CD4-positive, CD25-positive, alpha-beta regulatory T cell (primary cell): Measurements from ENCODE around the gene SERPINA1. TPM values are rescaled to one million over a fixed set of nuclear protein-coding genes. Genes with fewer than 3 reads are reported as not detected.

Experiments used
- ATAC-seq, 2 donors: fragments of 150-1000 bp; cut with Tn5 transposase; one replicate each; pipeline ENCODE4 v1.10.0; 2021; ENCODE audit warnings: low read depth in 2 of 2, moderate number of reproducible peaks in 2 of 2, moderate library complexity in 1 of 2
- DNase-seq, 3 donors: peaks; one replicate each; pipeline versions ENCODE4 v3.0.0 to v3.0.0-alpha.2; 2012 to 2022; ENCODE audit warnings: mixed read lengths in 1 of 3
- H3K27ac ChIP-seq: one replicate; pipeline ENCODE4 v1.7.0; 2013; ENCODE audit warnings: mild to moderate bottlenecking, low read length; ENCODE audit not compliant: insufficient read depth, poor library complexity, severe bottlenecking
- H3K27me3 ChIP-seq: one replicate; pipeline ENCODE4 v1.7.0; 2013; ENCODE audit warnings: low read length; ENCODE audit not compliant: control insufficient read depth, insufficient read depth
- H3K36me3 ChIP-seq: one replicate; pipeline ENCODE4 v1.7.0; 2013; ENCODE audit warnings: mild to moderate bottlenecking, low read length, moderate library complexity; ENCODE audit not compliant: control insufficient read depth, insufficient read depth
- H3K4me1 ChIP-seq: 2 replicates; pipeline ENCODE4 v1.7.0; 2013; ENCODE audit warnings: mild to moderate bottlenecking, low read length; ENCODE audit not compliant: insufficient read depth, control insufficient read depth, poor library complexity, severe bottlenecking
- H3K4me3 ChIP-seq: one replicate; pipeline ENCODE4 v1.7.0; 2013; ENCODE audit warnings: low read depth, mild to moderate bottlenecking, low read length, moderate library complexity
- H3K9me3 ChIP-seq, 2 experiments: 1 replicate in 1 of 2; 2 replicates in 1 of 2; pipeline ENCODE4 v1.7.0; 2013; ENCODE audit warnings: low read length in 2 of 2, mild to moderate bottlenecking in 1 of 2, moderate library complexity in 1 of 2; ENCODE audit not compliant: control insufficient read depth in 2 of 2
- H3K27ac Mint-ChIP-seq, 3 donors: one replicate each; pipeline ENCODE4 v1.8.0; 2020 to 2022; ENCODE audit warnings: mild to moderate bottlenecking in 3 of 3, mixed read lengths in 3 of 3, moderate library complexity in 2 of 3
- H3K27me3 Mint-ChIP-seq: one replicate; pipeline ENCODE4 v1.8.0; 2022; ENCODE audit warnings: mild to moderate bottlenecking, mixed read lengths
- H3K36me3 Mint-ChIP-seq: one replicate; pipeline ENCODE4 v1.8.0; 2020; ENCODE audit warnings: mixed read lengths
- H3K4me1 Mint-ChIP-seq, 4 donors: one replicate each; pipeline ENCODE4 v1.8.0; 2020 to 2022; ENCODE audit warnings: mixed read lengths in 4 of 4, mild to moderate bottlenecking in 1 of 4
- H3K4me3 Mint-ChIP-seq, 4 donors: one replicate each; pipeline ENCODE4 v1.8.0; 2020 to 2022; ENCODE audit warnings: mild to moderate bottlenecking in 4 of 4, mixed read lengths in 4 of 4, moderate library complexity in 3 of 4
- H3K9me3 Mint-ChIP-seq, 7 donors: one replicate each; pipeline ENCODE4 v1.8.0; 2020 to 2022; ENCODE audit warnings: mixed read lengths in 7 of 7, mild to moderate bottlenecking in 3 of 7, moderate library complexity in 2 of 7
- polyA plus RNA-seq, 4 donors: library from polyadenylated mRNA; unstranded; fragments of 300-500 nt; fragmentation: Illumina TruSeq; gene quantifications; one replicate each; pipeline ENCODE4 v1.2.3, GENCODE V29; 2021
- total RNA-seq: library from RNA; stranded (reverse); gene quantifications from one replicate; pipeline ENCODE4 v1.2.3, GENCODE V29; 2022

Gene SERPINA1
- total and polyA plus RNA-seq, 5 donors from 2014 or later = 0.14 to 2.6 (median 0.71) TPM; not detected in 2

DNA sequence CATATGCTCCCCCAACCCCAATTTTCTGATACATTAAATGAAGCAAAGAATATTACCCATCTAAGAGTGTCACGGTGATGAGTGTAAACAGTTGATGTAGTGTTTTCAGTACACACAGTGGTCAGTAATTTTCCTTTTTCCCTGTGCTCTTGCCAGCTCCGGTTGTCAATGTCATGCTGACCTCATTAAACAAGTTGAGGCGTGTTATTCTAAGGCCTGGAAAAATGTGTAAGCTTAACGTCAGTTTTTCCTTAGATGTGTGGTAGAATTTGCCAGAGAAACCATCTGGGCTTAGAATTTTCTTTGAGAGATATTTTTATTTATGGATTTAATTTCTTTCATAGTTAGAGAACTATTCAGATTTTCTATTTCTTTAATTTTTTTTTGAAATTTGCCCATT, 53.5 kb downstream of the SERPINA1 start:
- no peaks in the 10 kb centered on the region for H3K9me3 ChIP-seq
- H3K27me3 ChIP-seq = no peaks in the 10 kb centered on the region
- H3K4me3 ChIP-seq = no peak overlapping the region
- H3K36me3 ChIP-seq = no peaks in the 10 kb centered on the region
- no peaks in the 10 kb centered on the region for H3K36me3 Mint-ChIP-seq
- H3K4me1 ChIP-seq = no peaks in the 10 kb centered on the region
- no peak overlapping the region for H3K4me3 Mint-ChIP-seq
- peaks cover 6% of the 10 kb centered on the region for H3K27me3 Mint-ChIP-seq
- no peaks in the 10 kb centered on the region for H3K4me1 Mint-ChIP-seq
- DNase-seq (no peak), ATAC-seq (no peak)
- H3K9me3 Mint-ChIP-seq = no peaks in the 10 kb centered on the region
- H3K27ac ChIP-seq = no peak overlapping the region
- H3K27ac Mint-ChIP-seq = no peak overlapping the region

DNA sequence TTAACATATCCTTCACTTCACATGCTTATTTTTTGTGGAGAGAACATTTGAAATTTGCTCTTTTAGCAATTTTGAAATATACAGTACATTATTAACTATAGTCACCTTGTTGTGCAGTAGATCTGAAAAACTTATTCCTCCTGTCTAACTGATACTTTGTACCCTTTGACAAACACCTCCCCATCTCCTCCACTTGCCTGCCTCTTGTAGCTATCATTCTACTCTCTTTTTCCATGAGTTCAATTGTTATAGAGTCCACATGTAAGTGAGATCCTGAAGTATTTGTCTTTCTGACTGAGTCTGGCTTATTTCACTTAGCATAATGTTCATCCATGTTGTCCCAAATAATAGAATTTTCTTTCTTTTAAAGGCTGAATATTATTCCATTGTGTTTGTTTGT, 55.8 kb downstream of the SERPINA1 start:
- no peaks in the 10 kb centered on the region for H3K36me3 Mint-ChIP-seq
- Histone ChIP-seq H3K27ac (no peak overlapping the region), H3K36me3 (no peaks in the 10 kb centered on the region), H3K4me1 (no peaks in the 10 kb centered on the region), H3K9me3 (no peaks in the 10 kb centered on the region), H3K4me3 (no peak overlapping the region), H3K27me3 (no peaks in the 10 kb centered on the region)
- H3K4me3 Mint-ChIP-seq = no peak overlapping the region
- no peak for ATAC-seq
- H3K27me3 Mint-ChIP-seq = peaks cover 6% of the 10 kb centered on the region
- peaks cover 0 to 2% (median 0%) of the 10 kb centered on the region in 7 donors for H3K9me3 Mint-ChIP-seq
- H3K27ac Mint-ChIP-seq = no peak overlapping the region
- DNase-seq = no peak
- H3K4me1 Mint-ChIP-seq = no peaks in the 10 kb centered on the region

DNA sequence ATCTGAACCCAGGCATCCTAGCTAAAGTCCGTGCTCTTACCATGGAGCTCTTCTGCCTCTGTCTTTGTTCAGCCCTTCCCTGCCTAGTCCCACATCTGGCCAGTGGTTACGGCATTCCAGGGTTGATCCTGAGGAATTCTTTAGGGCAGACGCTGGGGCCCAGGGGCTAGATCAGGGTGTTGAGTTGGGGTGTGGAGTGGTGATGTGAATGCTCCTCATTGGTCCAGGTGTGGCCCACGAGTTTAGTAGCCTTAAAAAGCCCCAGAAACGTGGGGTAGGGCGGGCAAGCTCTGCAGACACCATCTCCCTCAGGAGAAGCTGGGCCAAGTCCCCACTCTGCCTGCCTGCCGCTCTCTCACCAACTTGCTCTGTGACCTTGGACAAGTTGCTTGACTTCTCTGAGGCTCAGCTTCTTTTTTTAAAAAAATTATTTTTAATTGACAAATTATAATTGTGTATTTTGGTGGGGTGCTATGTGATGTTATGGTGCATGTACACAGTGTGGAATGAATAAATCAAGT, 56.3 kb downstream of the SERPINA1 start:
- DNase-seq = no peak
- no peaks in the 10 kb centered on the region for H3K4me1 ChIP-seq
- peaks cover 6% of the 10 kb centered on the region for H3K27me3 Mint-ChIP-seq
- H3K9me3 Mint-ChIP-seq = peaks cover 0 to 2% (median 0%) of the 10 kb centered on the region in 7 donors
- H3K27ac Mint-ChIP-seq = no peak overlapping the region
- no peaks in the 10 kb centered on the region for H3K36me3 Mint-ChIP-seq
- no peaks in the 10 kb centered on the region for H3K27me3 ChIP-seq
- no peaks in the 10 kb centered on the region for H3K36me3 ChIP-seq
- ATAC-seq = no peak
- no peak overlapping the region for H3K4me3 ChIP-seq
- no peak overlapping the region for H3K4me3 Mint-ChIP-seq
- no peaks in the 10 kb centered on the region for H3K4me1 Mint-ChIP-seq
- H3K9me3 ChIP-seq = no peaks in the 10 kb centered on the region
- H3K27ac ChIP-seq = no peak overlapping the region

DNA sequence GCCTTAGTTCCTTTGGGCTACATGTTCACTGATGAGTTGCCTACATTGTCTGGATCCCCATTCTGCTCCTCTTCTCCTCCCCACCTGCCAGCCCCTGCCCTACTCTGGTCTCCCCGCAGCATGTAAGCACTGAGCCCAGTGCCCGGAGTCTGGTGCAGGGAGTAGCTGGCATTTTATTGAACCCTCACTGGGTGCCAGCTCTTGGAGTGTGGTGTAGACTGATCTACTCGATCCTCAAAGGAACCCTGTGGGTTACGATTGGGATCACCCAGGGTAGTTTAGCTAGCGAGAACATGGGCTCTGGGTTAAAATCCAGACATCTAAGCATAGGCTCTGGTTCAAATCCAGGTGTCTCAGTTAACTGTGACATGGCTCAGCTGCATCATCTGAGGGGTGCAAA, 56.9 kb downstream of the SERPINA1 start:
- peaks cover 0 to 2% (median 0%) of the 10 kb centered on the region in 7 donors for H3K9me3 Mint-ChIP-seq
- Histone ChIP-seq H3K27me3 (no peaks in the 10 kb centered on the region), H3K9me3 (no peaks in the 10 kb centered on the region), H3K36me3 (no peaks in the 10 kb centered on the region), H3K4me3 (no peak overlapping the region), H3K4me1 (no peaks in the 10 kb centered on the region), H3K27ac (no peak overlapping the region)
- DNase-seq = no peak
- H3K27me3 Mint-ChIP-seq = peaks cover 6% of the 10 kb centered on the region
- no peaks in the 10 kb centered on the region for H3K36me3 Mint-ChIP-seq
- H3K4me1 Mint-ChIP-seq = no peaks in the 10 kb centered on the region
- no peak overlapping the region for H3K4me3 Mint-ChIP-seq
- ATAC-seq = no peak
- no peak overlapping the region for H3K27ac Mint-ChIP-seq

DNA sequence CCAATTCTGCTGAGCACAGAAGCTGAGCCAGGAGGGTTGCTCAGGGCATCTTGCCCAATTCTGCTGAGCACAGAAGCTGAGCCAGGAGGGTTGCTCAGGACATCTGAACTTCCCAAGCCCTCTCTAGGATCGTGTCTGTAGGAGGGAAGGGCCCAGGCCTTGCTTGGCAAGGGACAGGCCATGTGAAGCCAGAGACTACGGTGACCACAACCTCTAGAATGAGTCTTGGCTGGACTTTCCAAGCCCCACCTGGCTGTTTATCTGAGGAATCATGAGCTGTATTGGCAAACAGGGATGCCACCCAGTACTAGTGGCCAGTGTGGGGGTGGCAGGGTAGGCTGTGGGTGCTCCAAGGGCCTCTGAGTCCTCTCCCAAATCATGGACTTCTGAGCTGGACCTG, 57.5 kb downstream of the SERPINA1 start:
- Mint-ChIP-seq H3K4me1 (no peaks in the 10 kb centered on the region), H3K27me3 (peaks cover 6% of the 10 kb centered on the region), H3K4me3 (no peak overlapping the region), H3K27ac (no peak overlapping the region), H3K9me3 (peaks cover 0 to 2% (median 0%) of the 10 kb centered on the region in 7 donors), H3K36me3 (no peaks in the 10 kb centered on the region)
- no peak overlapping the region for H3K4me3 ChIP-seq
- DNase-seq = no peak
- no peak for ATAC-seq
- H3K4me1 ChIP-seq = no peaks in the 10 kb centered on the region
- no peak overlapping the region for H3K27ac ChIP-seq
- H3K27me3 ChIP-seq = no peaks in the 10 kb centered on the region
- no peaks in the 10 kb centered on the region for H3K9me3 ChIP-seq
- H3K36me3 ChIP-seq = no peaks in the 10 kb centered on the region

DNA sequence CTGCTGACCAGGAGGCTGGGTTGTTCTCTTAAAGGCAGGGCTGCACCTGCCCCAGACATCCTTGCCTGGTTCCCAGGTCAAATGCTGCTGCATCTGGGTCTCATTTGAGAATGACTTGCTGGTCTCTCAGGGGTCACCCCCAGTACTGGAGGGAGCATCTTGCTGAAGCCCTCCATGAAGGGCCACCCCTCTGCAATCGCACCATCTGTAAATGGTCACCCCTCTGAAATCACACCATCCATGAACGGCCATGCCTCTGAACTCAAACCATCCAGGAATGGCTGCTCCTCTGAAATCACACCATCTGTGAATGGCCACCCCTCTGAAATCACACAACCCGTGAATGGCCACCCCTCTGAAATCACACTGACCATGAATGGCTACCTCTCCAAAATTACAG, 58.0 kb downstream of the SERPINA1 start:
- Mint-ChIP-seq H3K27me3 (peaks cover 6% of the 10 kb centered on the region), H3K36me3 (no peaks in the 10 kb centered on the region), H3K4me1 (no peaks in the 10 kb centered on the region), H3K4me3 (no peak overlapping the region), H3K9me3 (peaks cover 0 to 2% (median 0%) of the 10 kb centered on the region in 7 donors), H3K27ac (no peak overlapping the region)
- no peaks in the 10 kb centered on the region for H3K4me1 ChIP-seq
- no peaks in the 10 kb centered on the region for H3K36me3 ChIP-seq
- H3K27ac ChIP-seq = no peak overlapping the region
- DNase-seq (no peak), ATAC-seq (no peak)
- H3K27me3 ChIP-seq = no peaks in the 10 kb centered on the region
- no peaks in the 10 kb centered on the region for H3K9me3 ChIP-seq
- no peak overlapping the region for H3K4me3 ChIP-seq

DNA sequence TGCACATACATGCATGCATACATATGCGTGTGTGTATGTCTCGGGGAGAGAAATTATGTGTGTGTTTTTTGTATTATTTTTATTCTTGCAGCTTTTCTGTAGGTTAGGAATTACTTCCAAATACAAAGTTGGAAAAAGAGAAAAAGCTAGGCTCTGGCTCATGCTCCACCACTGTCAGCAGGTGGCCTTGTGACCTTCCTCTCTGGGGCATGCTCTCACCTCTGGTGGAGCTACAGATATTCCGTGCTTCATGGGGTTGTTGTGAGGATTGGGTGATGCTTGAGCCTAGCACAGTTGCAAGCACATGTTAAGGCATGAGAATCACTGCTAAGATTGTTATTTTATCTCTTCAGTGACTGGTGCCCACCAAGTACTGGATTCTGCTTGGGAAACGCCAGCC, 58.5 kb downstream of the SERPINA1 start:
- Histone ChIP-seq H3K27ac (no peak overlapping the region), H3K9me3 (no peaks in the 10 kb centered on the region), H3K27me3 (no peaks in the 10 kb centered on the region), H3K4me1 (no peaks in the 10 kb centered on the region), H3K36me3 (no peaks in the 10 kb centered on the region), H3K4me3 (no peak overlapping the region)
- H3K27ac Mint-ChIP-seq = no peak overlapping the region
- no peaks in the 10 kb centered on the region for H3K4me1 Mint-ChIP-seq
- DNase-seq (no peak), ATAC-seq (no peak)
- H3K9me3 Mint-ChIP-seq = peaks cover 0 to 2% (median 0%) of the 10 kb centered on the region in 7 donors
- peaks cover 6% of the 10 kb centered on the region for H3K27me3 Mint-ChIP-seq
- no peak overlapping the region for H3K4me3 Mint-ChIP-seq
- H3K36me3 Mint-ChIP-seq = no peaks in the 10 kb centered on the region

DNA sequence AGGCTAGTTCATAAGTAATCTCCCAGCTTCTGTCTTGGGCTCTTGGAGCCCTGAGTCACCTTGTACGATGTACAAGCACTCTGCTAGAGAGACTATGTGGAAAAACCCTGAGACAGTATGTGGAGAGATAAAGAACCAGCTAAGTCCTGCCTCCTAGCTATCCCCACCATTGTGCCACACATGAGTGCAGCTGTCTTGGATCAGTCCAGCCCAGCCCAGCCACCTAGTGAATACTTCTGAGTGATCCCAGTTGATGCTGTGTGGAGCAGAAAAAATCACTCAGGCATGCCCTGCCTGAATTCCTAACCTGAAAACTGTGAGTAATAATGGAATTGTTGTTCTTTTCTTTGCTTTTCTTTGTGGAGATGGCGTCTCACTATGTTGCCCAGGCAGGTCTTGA, 60.2 kb downstream of the SERPINA1 start:
- H3K27me3 Mint-ChIP-seq = no peaks in the 10 kb centered on the region
- ATAC-seq (no peak), DNase-seq (no peak)

More for the DNA sequence above, 60.2 kb downstream of the SERPINA1 start:
- Mint-ChIP-seq H3K4me1 (no peaks in the 10 kb centered on the region), H3K9me3 (peaks cover 0 to 2% (median 0%) of the 10 kb centered on the region in 7 donors), H3K4me3 (no peak overlapping the region), H3K36me3 (no peaks in the 10 kb centered on the region), H3K27ac (no peak overlapping the region)
- no peak overlapping the region for H3K4me3 ChIP-seq
- H3K27ac ChIP-seq = no peak overlapping the region
- H3K27me3 ChIP-seq = no peaks in the 10 kb centered on the region
- no peaks in the 10 kb centered on the region for H3K36me3 ChIP-seq
- no peaks in the 10 kb centered on the region for H3K4me1 ChIP-seq
- H3K9me3 ChIP-seq = no peaks in the 10 kb centered on the region
